A673 (cell line): ENCODE results near the gene PFDN2.
"Not testable (repeated sequence)": the region's sequence is repeated elsewhere in the genome, so short reads cannot be mapped to it uniquely, and the experiment has no call there.

Experiments used
- CTCF ChIP-seq: fragments of 300-800, 200-600 bp; sonication (generic); conservative IDR thresholded peaks from 2 replicates; pipeline ENCODE4 v1.5.1; 2017; ENCODE audit warnings: low read depth, mild to moderate bottlenecking, antibody characterized with exemption, low read length, moderate library complexity, mixed read lengths
- EZH2 ChIP-seq: fragments of 200-600 bp; sonication (generic); IDR thresholded peaks from 2 replicates; pipeline ENCODE4 v1.6.1; 2017; ENCODE audit warnings: borderline replicate concordance, low read depth, mild to moderate bottlenecking, mixed read lengths, antibody characterized with exemption, low read length; ENCODE audit not compliant: poor library complexity, severe bottlenecking

GRCh38 chr1:161065681-161066080 lies 52.2 kb downstream of the PFDN2 start:
- not testable (repeated sequence) for TF ChIP-seq CTCF, EZH2
